HG03025 (cell line): ENCODE measurements around the gene PPM1L.

ENCODE experiments used
- ATAC-seq: cut with Tn5 transposase; IDR thresholded peaks from one replicate; pipeline ENCODE4 v1.9.1; 2021; ENCODE audit warnings: mild to moderate bottlenecking, moderate library complexity; ENCODE audit not compliant: unreplicated experiment, low FRiP score

Gene PPM1L

GRCh38 chr3:160919942-160920341 lies 163.9 kb downstream of the PPM1L start:
- no peak for ATAC-seq

GRCh38 chr3:160921020-160921635 lies 165.1 kb downstream of the PPM1L start:
- ATAC-seq, result peak; percentile 55

GRCh38 chr3:160924776-160925175 lies 168.7 kb downstream of the PPM1L start:
- no peak for ATAC-seq

GRCh38 chr3:160927620-160928019 lies 171.6 kb downstream of the PPM1L start:
- no peak for ATAC-seq

- ATAC-seq, result no peak
Measured at GRCh38 chr3:160928183-160928726, 172.2 kb downstream of the PPM1L start.

- ATAC-seq, result no peak
Measured at GRCh38 chr3:160929595-160929994, 173.6 kb downstream of the PPM1L start.

GRCh38 chr3:160931474-160931873 lies 175.4 kb downstream of the PPM1L start:
- ATAC-seq, result no peak

GRCh38 chr3:160935413-160936095 lies 179.5 kb downstream of the PPM1L start:
- no peak for ATAC-seq

- peak; percentile 89 for ATAC-seq
Measured at GRCh38 chr3:160941885-160942494, 186.0 kb downstream of the PPM1L start.

GRCh38 chr3:160943996-160944395 lies 188.0 kb downstream of the PPM1L start:
- ATAC-seq, result no peak

- ATAC-seq, result no peak
Measured at GRCh38 chr3:160945336-160945735, 189.3 kb downstream of the PPM1L start.

- ATAC-seq, result no peak
Measured at GRCh38 chr3:160948273-160948672, 192.2 kb downstream of the PPM1L start.

GRCh38 chr3:160949460-160949859 lies 193.4 kb downstream of the PPM1L start:
- no peak for ATAC-seq

- no peak for ATAC-seq
Measured at GRCh38 chr3:160950542-160950941, 194.5 kb downstream of the PPM1L start.

GRCh38 chr3:160950954-160951353 lies 194.9 kb downstream of the PPM1L start:
- no peak for ATAC-seq

- no peak for ATAC-seq
Measured at GRCh38 chr3:160951642-160952487, 195.8 kb downstream of the PPM1L start.

GRCh38 chr3:160953686-160954085 lies 197.7 kb downstream of the PPM1L start:
- no peak for ATAC-seq

GRCh38 chr3:160956785-160957184 lies 200.8 kb downstream of the PPM1L start:
- peak; percentile 61 for ATAC-seq

GRCh38 chr3:160960568-160960967 lies 204.5 kb downstream of the PPM1L start:
- ATAC-seq, result no peak

- no peak for ATAC-seq
Measured at GRCh38 chr3:160963949-160964348, 207.9 kb downstream of the PPM1L start.

GRCh38 chr3:160968761-160969160 lies 212.7 kb downstream of the PPM1L start:
- no peak for ATAC-seq
